A673 (cell line): ENCODE data around the gene ASZ1. TPM values are rescaled to one million over a fixed set of nuclear protein-coding genes. Genes with fewer than 3 reads are reported as not detected.

Source experiments
- BruUV-seq: library from RNA; stranded (reverse); fragments of 400-500 nt; replicated peaks from 2 replicates; lab custom pipeline; 2021; lab: Mats Ljungman, UMichigan
- CTCF ChIA-PET: fragments of 300-600 bp; sonication (Branson Sonifier 250); formaldehyde crosslinking; loops from one replicate; lab custom pipeline; 2022; ENCODE audit warnings: antibody characterized with exemption; lab: Charles Lee
- POLR2A ChIA-PET: fragments of 300-600 bp; sonication (Branson Sonifier 250); formaldehyde crosslinking; loops from one replicate; lab custom pipeline; 2022; ENCODE audit warnings: antibody characterized with exemption; ENCODE audit not compliant: low non-redundant PET; lab: Charles Lee
- DNase-seq: peaks from one replicate; pipeline ENCODE4 v3.0.0-alpha.2; 2015; ENCODE audit warnings: low spot score
- H3K27ac ChIP-seq: fragments of 200-600 bp; sonication (generic); 2 replicates; pipeline ENCODE4 v1.5.1; 2016; ENCODE audit warnings: mixed run types, low read depth, mild to moderate bottlenecking, mixed read lengths, antibody characterized with exemption, low read length; ENCODE audit not compliant: poor library complexity, severe bottlenecking
- H3K27me3 ChIP-seq: fragments of 200-600 bp; sonication (generic); replicated peaks from 2 replicates; pipeline ENCODE4 v1.6.1; 2017; ENCODE audit warnings: mixed run types, low read depth, mild to moderate bottlenecking, mixed read lengths, antibody characterized with exemption, low read length; ENCODE audit not compliant: insufficient read depth, poor library complexity
- H3K36me3 ChIP-seq: fragments of 200-600 bp; sonication (generic); 2 replicates; pipeline ENCODE4 v1.6.1; 2016; ENCODE audit warnings: mixed run types, mild to moderate bottlenecking, mixed read lengths, antibody characterized with exemption, low read length; ENCODE audit not compliant: insufficient read depth, poor library complexity, severe bottlenecking
- H3K4me1 ChIP-seq: fragments of 200-600 bp; sonication (generic); 2 replicates; pipeline ENCODE4 v1.6.1; 2017; ENCODE audit warnings: mixed run types, mild to moderate bottlenecking, mixed read lengths, antibody characterized with exemption, low read length; ENCODE audit not compliant: insufficient read depth, poor library complexity, severe bottlenecking
- H3K4me3 ChIP-seq: fragments of 200-600 bp; sonication (generic); 2 replicates; pipeline ENCODE4 v1.5.1; 2016; ENCODE audit warnings: low read depth, mixed run types, mild to moderate bottlenecking, mixed read lengths, low read length; ENCODE audit not compliant: poor library complexity, severe bottlenecking
- H3K9me3 ChIP-seq: fragments of 200-600 bp; sonication (generic); 2 replicates; pipeline ENCODE4 v1.6.1; 2016; ENCODE audit warnings: mixed run types, low read depth, mild to moderate bottlenecking, mixed read lengths, antibody characterized with exemption, low read length; ENCODE audit not compliant: poor library complexity, severe bottlenecking
- EZH2 ChIP-seq: fragments of 200-600 bp; sonication (generic); IDR thresholded peaks from 2 replicates; pipeline ENCODE4 v1.6.1; 2017; ENCODE audit warnings: borderline replicate concordance, low read depth, mild to moderate bottlenecking, mixed read lengths, antibody characterized with exemption, low read length; ENCODE audit not compliant: poor library complexity, severe bottlenecking
- intact Hi-C: fragments of 100-400 bp; cut with micrococcal nuclease; formaldehyde crosslinking; loops from one replicate; pipeline ENCODE4 v1.10.0; 2022; ENCODE audit not compliant: unreplicated experiment
- total RNA-seq: library from RNA; stranded (reverse); gene quantifications from 2 replicates; pipeline ENCODE4 v1.2.3, GENCODE V29; 2021
- TF ChIP-seq, protein P1 (sequence below): fragments of 300-800, 200-600 bp; sonication (generic); conservative IDR thresholded peaks from 2 replicates; pipeline ENCODE4 v1.5.1; 2017; ENCODE audit warnings: low read depth, mild to moderate bottlenecking, antibody characterized with exemption, low read length, moderate library complexity, mixed read lengths

ASZ1 gene
- total RNA-seq, 1 experiment from 2014 or later = not detected

- no TSS peak for BruUV-seq
- H3K9me3 ChIP-seq = no peaks in the 10 kb centered on the region
- intact Hi-C loops = no loop called here
- no peak overlapping the region for H3K4me3 ChIP-seq
- no peak for DNase-seq
- no peak overlapping the region for H3K27ac ChIP-seq
- no peaks in the 10 kb centered on the region for H3K36me3 ChIP-seq
- ChIA-PET CTCF (no interaction called here), POLR2A (no interaction called here)
- H3K4me1 ChIP-seq = no peaks in the 10 kb centered on the region
- no peak for TF ChIP-seq EZH2
- TF ChIP-seq, protein P1, sequence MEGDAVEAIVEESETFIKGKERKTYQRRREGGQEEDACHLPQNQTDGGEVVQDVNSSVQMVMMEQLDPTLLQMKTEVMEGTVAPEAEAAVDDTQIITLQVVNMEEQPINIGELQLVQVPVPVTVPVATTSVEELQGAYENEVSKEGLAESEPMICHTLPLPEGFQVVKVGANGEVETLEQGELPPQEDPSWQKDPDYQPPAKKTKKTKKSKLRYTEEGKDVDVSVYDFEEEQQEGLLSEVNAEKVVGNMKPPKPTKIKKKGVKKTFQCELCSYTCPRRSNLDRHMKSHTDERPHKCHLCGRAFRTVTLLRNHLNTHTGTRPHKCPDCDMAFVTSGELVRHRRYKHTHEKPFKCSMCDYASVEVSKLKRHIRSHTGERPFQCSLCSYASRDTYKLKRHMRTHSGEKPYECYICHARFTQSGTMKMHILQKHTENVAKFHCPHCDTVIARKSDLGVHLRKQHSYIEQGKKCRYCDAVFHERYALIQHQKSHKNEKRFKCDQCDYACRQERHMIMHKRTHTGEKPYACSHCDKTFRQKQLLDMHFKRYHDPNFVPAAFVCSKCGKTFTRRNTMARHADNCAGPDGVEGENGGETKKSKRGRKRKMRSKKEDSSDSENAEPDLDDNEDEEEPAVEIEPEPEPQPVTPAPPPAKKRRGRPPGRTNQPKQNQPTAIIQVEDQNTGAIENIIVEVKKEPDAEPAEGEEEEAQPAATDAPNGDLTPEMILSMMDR = no peak
- H3K27me3 ChIP-seq = peaks cover 7% of the 10 kb centered on the region
Observed at GRCh38 chr7:117372073-117372472, 55.2 kb downstream of the ASZ1 start.

DNA sequence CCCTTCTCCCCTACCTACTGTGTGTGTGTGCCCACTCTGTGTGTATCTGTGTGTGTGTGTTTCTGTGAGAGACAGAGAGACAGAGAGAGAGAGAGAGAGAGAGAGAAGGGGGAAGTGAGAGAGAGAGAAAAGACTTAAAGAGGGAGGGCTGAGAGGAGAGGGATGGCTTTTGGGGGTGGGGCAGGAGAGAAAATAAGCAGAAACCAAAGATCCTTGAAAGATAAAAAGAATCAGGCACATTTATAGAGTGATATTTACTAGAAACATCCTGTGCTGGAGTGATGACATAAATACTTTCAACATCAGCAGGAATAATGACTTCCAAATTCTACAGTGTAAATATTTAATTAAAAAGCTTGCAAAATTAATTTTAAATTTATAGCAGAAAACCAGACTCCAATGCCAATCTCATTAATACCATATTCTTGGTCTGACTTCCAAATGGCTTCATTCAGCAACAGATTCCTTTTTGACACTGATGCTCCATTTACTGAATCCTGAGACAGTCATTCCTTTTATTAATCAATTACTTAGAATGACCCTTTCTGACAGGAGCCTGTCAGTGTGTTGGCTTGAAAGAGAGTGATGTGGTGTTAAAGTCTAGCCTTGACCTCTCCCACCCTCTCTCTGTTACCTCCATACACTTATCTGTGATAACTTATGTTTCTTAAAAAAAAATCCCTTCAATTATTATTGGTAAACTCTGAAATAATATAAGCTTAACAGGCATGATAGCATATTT, 62.8 kb downstream of the ASZ1 start:
- intact Hi-C loops = no loop called here
- POLR2A ChIA-PET = no interaction called here
- TF ChIP-seq, protein P1 = no peak
- no peak for TF ChIP-seq EZH2
- Histone ChIP-seq H3K27me3 (peaks cover 18% of the 10 kb centered on the region), H3K27ac (no peak overlapping the region), H3K4me3 (no peak overlapping the region), H3K9me3 (no peaks in the 10 kb centered on the region), H3K4me1 (no peaks in the 10 kb centered on the region), H3K36me3 (no peaks in the 10 kb centered on the region)
- BruUV-seq = no TSS peak
- no peak for DNase-seq
- CTCF ChIA-PET = no interaction called here

DNA sequence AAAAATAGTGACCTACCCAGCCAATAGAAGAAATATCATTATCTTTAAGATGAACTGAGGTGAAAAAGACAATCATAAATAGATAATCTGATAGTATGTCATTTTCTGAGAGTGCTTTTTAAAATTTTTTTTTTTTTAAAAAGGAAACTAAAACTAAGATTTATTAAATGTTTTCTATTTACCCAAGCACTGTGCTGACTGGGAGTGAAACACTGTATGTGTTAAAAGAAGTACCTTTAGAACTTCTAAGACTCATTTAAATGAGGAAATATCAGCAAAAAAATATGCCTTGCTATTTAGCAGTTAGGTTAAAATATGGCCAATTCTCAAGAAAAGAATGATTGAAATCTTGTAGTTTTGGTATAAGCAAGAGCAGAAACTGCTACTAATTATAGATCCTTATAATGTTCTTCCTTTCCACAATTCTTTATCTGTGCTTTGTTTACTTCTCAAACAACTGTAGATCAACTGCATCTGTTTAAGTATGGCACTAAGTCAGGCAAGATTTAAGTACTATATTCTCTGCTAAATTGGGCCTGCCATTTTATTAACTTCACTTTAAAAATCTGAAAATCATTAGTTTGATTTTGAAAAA, 64.9 kb downstream of the ASZ1 start:
- POLR2A ChIA-PET = no interaction called here
- DNase-seq = no peak
- H3K4me1 ChIP-seq = no peaks in the 10 kb centered on the region
- H3K4me3 ChIP-seq = no peak overlapping the region
- CTCF ChIA-PET = no interaction called here
- TF ChIP-seq, protein P1 = no peak
- TF ChIP-seq EZH2 = no peak
- no TSS peak for BruUV-seq
- no peaks in the 10 kb centered on the region for H3K9me3 ChIP-seq
- intact Hi-C loops = no loop called here
- H3K27me3 ChIP-seq = peaks cover 18% of the 10 kb centered on the region
- H3K27ac ChIP-seq = no peak overlapping the region
- H3K36me3 ChIP-seq = no peaks in the 10 kb centered on the region
